Astrocyte of the cerebellum (primary cell): ENCODE data around the gene ST3GAL6.
"Not testable (repeated sequence)": the region's sequence is repeated elsewhere in the genome, so short reads cannot be mapped to it uniquely, and the experiment has no call there.

Experiments
- DNase-seq: peaks from one replicate; pipeline ENCODE4 v3.0.0-alpha.2; 2011; ENCODE audit warnings: low read depth
- H3K4me3 ChIP-seq: 2 replicates; pipeline ENCODE4 v1.5.1; 2011; ENCODE audit warnings: mild to moderate bottlenecking, low read depth, low read length, moderate library complexity
- in situ Hi-C: cut with HindIII; loops from 2 replicates; pipeline ENCODE4 v1.10.0; 2017; ENCODE audit warnings: low sequenced_read_pairs
- TF ChIP-seq, protein P1 (sequence below): IDR thresholded peaks from 2 replicates; pipeline ENCODE4 v1.5.1; 2012; ENCODE audit warnings: low read length, low read depth, moderate library complexity, mild to moderate bottlenecking; ENCODE audit errors: missing control alignments

Gene ST3GAL6

GRCh38 chr3:98821063-98821462 lies 57.9 kb downstream of the ST3GAL6 start:
- in situ Hi-C loops, result no loop called here
- TF ChIP-seq, protein P1, sequence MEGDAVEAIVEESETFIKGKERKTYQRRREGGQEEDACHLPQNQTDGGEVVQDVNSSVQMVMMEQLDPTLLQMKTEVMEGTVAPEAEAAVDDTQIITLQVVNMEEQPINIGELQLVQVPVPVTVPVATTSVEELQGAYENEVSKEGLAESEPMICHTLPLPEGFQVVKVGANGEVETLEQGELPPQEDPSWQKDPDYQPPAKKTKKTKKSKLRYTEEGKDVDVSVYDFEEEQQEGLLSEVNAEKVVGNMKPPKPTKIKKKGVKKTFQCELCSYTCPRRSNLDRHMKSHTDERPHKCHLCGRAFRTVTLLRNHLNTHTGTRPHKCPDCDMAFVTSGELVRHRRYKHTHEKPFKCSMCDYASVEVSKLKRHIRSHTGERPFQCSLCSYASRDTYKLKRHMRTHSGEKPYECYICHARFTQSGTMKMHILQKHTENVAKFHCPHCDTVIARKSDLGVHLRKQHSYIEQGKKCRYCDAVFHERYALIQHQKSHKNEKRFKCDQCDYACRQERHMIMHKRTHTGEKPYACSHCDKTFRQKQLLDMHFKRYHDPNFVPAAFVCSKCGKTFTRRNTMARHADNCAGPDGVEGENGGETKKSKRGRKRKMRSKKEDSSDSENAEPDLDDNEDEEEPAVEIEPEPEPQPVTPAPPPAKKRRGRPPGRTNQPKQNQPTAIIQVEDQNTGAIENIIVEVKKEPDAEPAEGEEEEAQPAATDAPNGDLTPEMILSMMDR, result no peak
- no peak for DNase-seq
- H3K4me3 ChIP-seq, result no peak overlapping the region

- in situ Hi-C loops, result no loop called here
- TF ChIP-seq, protein P1, result no peak
- no peak for DNase-seq
- H3K4me3 ChIP-seq, result no peak overlapping the region
Measured at GRCh38 chr3:98823791-98824190, 60.7 kb downstream of the ST3GAL6 start.

GRCh38 chr3:98824256-98824655 lies 61.1 kb downstream of the ST3GAL6 start:
- no peak overlapping the region for H3K4me3 ChIP-seq
- in situ Hi-C loops, result no loop called here
- no peak for DNase-seq
- TF ChIP-seq, protein P1, result no peak

DNA sequence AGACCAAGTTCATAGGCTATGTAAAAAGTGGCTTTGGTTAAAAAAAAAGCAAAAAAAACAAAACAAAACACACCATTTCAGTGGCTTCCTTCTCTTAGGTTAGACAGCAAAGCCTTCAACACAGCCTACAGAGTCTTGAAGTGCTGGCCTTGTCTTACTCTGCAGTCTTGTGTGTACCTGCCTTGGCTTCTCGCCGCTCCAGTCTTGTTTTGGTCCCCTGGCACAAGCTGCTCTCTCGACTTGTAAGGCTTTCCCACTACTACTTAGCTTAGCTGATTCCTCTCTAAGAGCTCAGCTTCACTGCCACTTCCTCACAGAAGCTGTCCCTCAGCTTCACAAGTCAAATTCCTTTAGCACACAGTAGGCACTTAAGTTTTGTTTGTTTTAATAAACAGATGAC lies 63.0 kb downstream of the ST3GAL6 start:
- no peak for DNase-seq
- H3K4me3 ChIP-seq, result no peak overlapping the region
- TF ChIP-seq, protein P1, result no peak
- in situ Hi-C loops, result no loop called here

DNA sequence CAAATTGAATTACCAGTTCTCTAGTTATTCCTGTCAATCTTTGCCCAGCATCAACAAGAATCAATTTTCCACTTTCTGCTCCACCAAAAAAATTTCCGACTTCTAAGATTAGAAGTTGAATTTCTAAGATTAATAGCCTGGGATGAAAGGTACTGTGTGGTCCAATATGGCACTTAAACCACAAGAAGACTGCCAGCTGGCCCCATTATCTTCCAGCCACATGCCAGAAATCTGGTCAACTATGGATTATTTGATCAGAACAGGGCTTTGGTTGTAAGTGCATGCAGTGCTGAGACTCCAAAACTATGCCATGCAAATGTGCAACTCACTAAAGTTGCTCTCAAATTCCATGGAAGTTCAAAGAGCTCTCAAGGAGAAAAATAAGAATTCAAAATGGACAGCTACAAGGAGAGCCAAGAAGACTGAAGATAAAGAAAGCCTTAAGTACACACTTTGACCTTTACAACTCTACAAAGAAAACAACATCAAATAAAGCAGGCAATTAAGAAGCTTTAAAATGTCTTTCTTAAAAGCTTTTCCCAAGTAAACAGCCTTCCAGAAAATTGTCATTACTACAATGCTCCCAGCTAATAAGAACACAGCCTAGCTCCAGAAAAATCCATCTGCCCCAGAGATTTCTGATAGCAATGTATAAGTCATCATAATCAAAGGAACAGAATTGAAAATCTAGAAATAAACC lies 64.2 kb downstream of the ST3GAL6 start:
- TF ChIP-seq, protein P1, result no peak
- DNase-seq, result no peak
- in situ Hi-C loops, result no loop called here
- no peak overlapping the region for H3K4me3 ChIP-seq

GRCh38 chr3:98829246-98829832 lies 66.2 kb downstream of the ST3GAL6 start:
- no peak for DNase-seq
- H3K4me3 ChIP-seq, result no peak overlapping the region
- TF ChIP-seq, protein P1, result no peak
- in situ Hi-C loops, result no loop called here

GRCh38 chr3:98831060-98831459 lies 67.9 kb downstream of the ST3GAL6 start:
- H3K4me3 ChIP-seq, in situ Hi-C loops, DNase-seq: not testable (repeated sequence)
